ENCODE measurements around the gene PCNX2. TPM values are rescaled to one million over a fixed set of nuclear protein-coding genes. Genes with fewer than 3 reads are reported as not detected.

PCNX2 gene
- total RNA-seq, 1 experiment from 2014 or later: 50.8 TPM

GRCh38 chr1:232998138-232998537 is 297.4 kb downstream of the PCNX2 start:
- Mint-ChIP-seq H3K27me3 (ENCODE audit: low read depth) (peaks cover 2% of the 10 kb centered on the region; the same call in 1 of the 2 replicates), H3K9me3 (peaks cover 34% of the 10 kb centered on the region), H3K4me1 (0 out of 2 replicates have a peak, but pooled peaks cover 3% of the 10 kb centered on the region), H3K36me3 (peaks cover 83% of the 10 kb centered on the region), H3K4me3 (no peak overlapping the region), H3K27ac (no peak overlapping the region)
- no peak for TF ChIP-seq ARID4B (CRISPR knock-in tag; IDR thresholded peaks at IDR 0.05; ENCODE audit: borderline replicate concordance)
- TF ChIP-seq USF1 (CRISPR knock-in tag; IDR thresholded peaks at IDR 0.05): no peak
- TF ChIP-seq CTCF (IDR thresholded peaks at IDR 0.05): no peak
- TF ChIP-seq GRHL2 (CRISPR knock-in tag; IDR thresholded peaks at IDR 0.05; ENCODE audit: insufficient replicate concordance, severe bottlenecking): no peak
- no peak for TF ChIP-seq GABPB1 (CRISPR knock-in tag; IDR thresholded peaks at IDR 0.05)
- TF ChIP-seq ZNF512 (CRISPR knock-in tag; IDR thresholded peaks at IDR 0.05; ENCODE audit: borderline replicate concordance): no peak
- no peak for TF ChIP-seq ATF2 (CRISPR knock-in tag; IDR thresholded peaks at IDR 0.05; ENCODE audit: borderline replicate concordance, low read depth)
- TF ChIP-seq SMAD3 (CRISPR knock-in tag; IDR thresholded peaks at IDR 0.05; ENCODE audit: borderline replicate concordance): no peak
- no peak for TF ChIP-seq AR (CRISPR knock-in tag; IDR thresholded peaks at IDR 0.05)
- TF ChIP-seq CREB1 (CRISPR knock-in tag; IDR thresholded peaks at IDR 0.05): no peak
- no peak for TF ChIP-seq CBFB (CRISPR knock-in tag; IDR thresholded peaks at IDR 0.05; ENCODE audit: low read depth)
- TF ChIP-seq ZBTB21 (CRISPR knock-in tag; IDR thresholded peaks at IDR 0.05; ENCODE audit: borderline replicate concordance): no peak
- TF ChIP-seq NFYB (CRISPR knock-in tag; conservative IDR thresholded peaks at IDR 0.05; ENCODE audit: low read depth): no peak
- no peak for TF ChIP-seq GTF2I (CRISPR knock-in tag; conservative IDR thresholded peaks at IDR 0.05)
- no peak for TF ChIP-seq IRF2 (CRISPR knock-in tag; IDR thresholded peaks at IDR 0.05; ENCODE audit: borderline replicate concordance, low read depth)
- no peak for TF ChIP-seq ATF6 (CRISPR knock-in tag; IDR thresholded peaks at IDR 0.05)
- TF ChIP-seq STAT6 (CRISPR knock-in tag; conservative IDR thresholded peaks at IDR 0.05; ENCODE audit: low read depth): no peak
- peak; percentile 73 for ATAC-seq
- ChIA-PET POLR2A (no interaction called here), CTCF (no interaction called here)
- no peak for DNase-seq (ENCODE audit: low spot score)

All from WTC11 (cell line).